Neural cell (in vitro differentiated cells): ENCODE measurements around the gene MDN1.

ENCODE experiments used
- EP300 ChIP-seq: fragments of 450-650 bp; conservative IDR thresholded peaks from 2 replicates; pipeline ENCODE4 v1.6.1; 2014; ENCODE audit warnings: antibody characterized with exemption, mild to moderate bottlenecking, moderate library complexity; ENCODE audit not compliant: poor library complexity, severe bottlenecking
- EZH2 ChIP-seq: fragments of 200-600, 300-800 bp; shearing (Covaris generic), sonication (generic); IDR thresholded peaks from 2 replicates; pipeline ENCODE4 v1.6.1; 2014; ENCODE audit warnings: antibody characterized with exemption, low read length, borderline replicate concordance, mild to moderate bottlenecking; ENCODE audit not compliant: insufficient read depth, poor library complexity, severe bottlenecking
- MXI1 ChIP-seq: fragments of 450-650 bp; conservative IDR thresholded peaks from 2 replicates; pipeline ENCODE4 v1.6.1; 2014; ENCODE audit warnings: antibody characterized with exemption, mild to moderate bottlenecking; ENCODE audit not compliant: poor library complexity, severe bottlenecking
- POLR2AphosphoS5 ChIP-seq: IDR thresholded peaks from 2 replicates; pipeline ENCODE4 v1.6.1; 2012
- SMC3 ChIP-seq: fragments of 450-650 bp; conservative IDR thresholded peaks from 2 replicates; pipeline ENCODE4 v1.6.1; 2014; ENCODE audit warnings: antibody characterized with exemption, mild to moderate bottlenecking, moderate library complexity; ENCODE audit not compliant: poor library complexity
- TAF1 ChIP-seq: IDR thresholded peaks from 2 replicates; pipeline ENCODE4 v1.6.1; 2012; ENCODE audit warnings: low read depth
- TF ChIP-seq, protein P1 (sequence below): fragments of 450-650 bp; IDR thresholded peaks from 2 replicates; pipeline ENCODE4 v1.5.1; 2014; ENCODE audit warnings: antibody characterized with exemption, mild to moderate bottlenecking, moderate library complexity; ENCODE audit not compliant: poor library complexity, severe bottlenecking
- TF ChIP-seq, protein P2 (sequence below): IDR thresholded peaks from 2 replicates; pipeline ENCODE4 v1.6.1; 2012; ENCODE audit warnings: borderline replicate concordance

DNA sequence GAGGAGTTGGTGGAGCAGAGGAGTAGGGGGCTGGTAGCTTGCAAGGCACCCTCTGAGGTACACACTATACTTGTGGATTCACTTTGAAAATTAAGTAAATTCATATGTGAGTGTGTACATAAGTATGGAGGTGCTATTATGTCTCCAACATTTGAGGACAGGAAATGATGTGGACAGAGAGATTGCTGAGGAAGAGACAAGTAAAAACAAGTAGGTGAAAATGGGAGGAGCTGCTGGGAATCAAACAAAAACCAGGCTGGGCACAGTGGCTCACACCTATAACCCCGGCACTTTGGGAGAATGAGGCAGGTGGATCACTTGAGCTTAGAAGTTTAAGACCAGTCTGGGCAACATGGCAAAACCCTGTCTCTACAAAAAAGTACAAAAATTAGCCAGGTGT is 111.8 kb downstream of the MDN1 start:
- TF ChIP-seq, protein P1, sequence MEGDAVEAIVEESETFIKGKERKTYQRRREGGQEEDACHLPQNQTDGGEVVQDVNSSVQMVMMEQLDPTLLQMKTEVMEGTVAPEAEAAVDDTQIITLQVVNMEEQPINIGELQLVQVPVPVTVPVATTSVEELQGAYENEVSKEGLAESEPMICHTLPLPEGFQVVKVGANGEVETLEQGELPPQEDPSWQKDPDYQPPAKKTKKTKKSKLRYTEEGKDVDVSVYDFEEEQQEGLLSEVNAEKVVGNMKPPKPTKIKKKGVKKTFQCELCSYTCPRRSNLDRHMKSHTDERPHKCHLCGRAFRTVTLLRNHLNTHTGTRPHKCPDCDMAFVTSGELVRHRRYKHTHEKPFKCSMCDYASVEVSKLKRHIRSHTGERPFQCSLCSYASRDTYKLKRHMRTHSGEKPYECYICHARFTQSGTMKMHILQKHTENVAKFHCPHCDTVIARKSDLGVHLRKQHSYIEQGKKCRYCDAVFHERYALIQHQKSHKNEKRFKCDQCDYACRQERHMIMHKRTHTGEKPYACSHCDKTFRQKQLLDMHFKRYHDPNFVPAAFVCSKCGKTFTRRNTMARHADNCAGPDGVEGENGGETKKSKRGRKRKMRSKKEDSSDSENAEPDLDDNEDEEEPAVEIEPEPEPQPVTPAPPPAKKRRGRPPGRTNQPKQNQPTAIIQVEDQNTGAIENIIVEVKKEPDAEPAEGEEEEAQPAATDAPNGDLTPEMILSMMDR: no peak
- TF ChIP-seq EP300: no peak
- no peak for TF ChIP-seq POLR2AphosphoS5
- no peak for TF ChIP-seq EZH2
- TF ChIP-seq SMC3: no peak
- no peak for TF ChIP-seq TAF1
- no peak for TF ChIP-seq MXI1
- TF ChIP-seq, protein P2, sequence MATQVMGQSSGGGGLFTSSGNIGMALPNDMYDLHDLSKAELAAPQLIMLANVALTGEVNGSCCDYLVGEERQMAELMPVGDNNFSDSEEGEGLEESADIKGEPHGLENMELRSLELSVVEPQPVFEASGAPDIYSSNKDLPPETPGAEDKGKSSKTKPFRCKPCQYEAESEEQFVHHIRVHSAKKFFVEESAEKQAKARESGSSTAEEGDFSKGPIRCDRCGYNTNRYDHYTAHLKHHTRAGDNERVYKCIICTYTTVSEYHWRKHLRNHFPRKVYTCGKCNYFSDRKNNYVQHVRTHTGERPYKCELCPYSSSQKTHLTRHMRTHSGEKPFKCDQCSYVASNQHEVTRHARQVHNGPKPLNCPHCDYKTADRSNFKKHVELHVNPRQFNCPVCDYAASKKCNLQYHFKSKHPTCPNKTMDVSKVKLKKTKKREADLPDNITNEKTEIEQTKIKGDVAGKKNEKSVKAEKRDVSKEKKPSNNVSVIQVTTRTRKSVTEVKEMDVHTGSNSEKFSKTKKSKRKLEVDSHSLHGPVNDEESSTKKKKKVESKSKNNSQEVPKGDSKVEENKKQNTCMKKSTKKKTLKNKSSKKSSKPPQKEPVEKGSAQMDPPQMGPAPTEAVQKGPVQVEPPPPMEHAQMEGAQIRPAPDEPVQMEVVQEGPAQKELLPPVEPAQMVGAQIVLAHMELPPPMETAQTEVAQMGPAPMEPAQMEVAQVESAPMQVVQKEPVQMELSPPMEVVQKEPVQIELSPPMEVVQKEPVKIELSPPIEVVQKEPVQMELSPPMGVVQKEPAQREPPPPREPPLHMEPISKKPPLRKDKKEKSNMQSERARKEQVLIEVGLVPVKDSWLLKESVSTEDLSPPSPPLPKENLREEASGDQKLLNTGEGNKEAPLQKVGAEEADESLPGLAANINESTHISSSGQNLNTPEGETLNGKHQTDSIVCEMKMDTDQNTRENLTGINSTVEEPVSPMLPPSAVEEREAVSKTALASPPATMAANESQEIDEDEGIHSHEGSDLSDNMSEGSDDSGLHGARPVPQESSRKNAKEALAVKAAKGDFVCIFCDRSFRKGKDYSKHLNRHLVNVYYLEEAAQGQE: no peak
